HEK293 (cell line): ENCODE data around the gene CARS1.
A peak's percentile ranks its signal among the peaks of the same experiment; 100 is the strongest.

Experiments used
- CTCF ChIA-PET: fragments of 350-600 bp; formaldehyde crosslinking; extraction: SDS; loops from one replicate; lab custom pipeline; 2021; ENCODE audit warnings: antibody characterized with exemption; lab: Yijun Ruan, JAX
- POLR2A ChIA-PET: fragments of 300-600 bp; formaldehyde crosslinking; extraction: SDS; loops from one replicate; lab custom pipeline; 2020; ENCODE audit warnings: antibody characterized with exemption, inconsistent platforms; lab: Yijun Ruan, JAX
- H3K27ac ChIP-seq: fragments of 200-500 bp; sonication (Bioruptor generic); 2 replicates; pipeline ENCODE4 v1.5.1; 2014; ENCODE audit warnings: low read depth, low read length, control low read depth, inconsistent platforms; ENCODE audit errors: extremely low read depth
- H3K36me3 ChIP-seq, 2 experiments: fragments of 200-500 bp in 1 of 2; sonication (Bioruptor generic) in 1 of 2; 1 replicate in 1 of 2; 2 replicates in 1 of 2; pipeline ENCODE4 v1.5.1; 2014 to 2017; ENCODE audit warnings: inconsistent platforms in 2 of 2, low read length in 2 of 2; ENCODE audit not compliant: control insufficient read depth in 2 of 2, insufficient read depth in 1 of 2
- H3K4me1 ChIP-seq: fragments of 200-500 bp; sonication (Bioruptor generic); 2 replicates; pipeline ENCODE4 v1.5.1; 2014; ENCODE audit warnings: mild to moderate bottlenecking, low read length, inconsistent platforms; ENCODE audit not compliant: control insufficient read depth, insufficient read depth
- H3K4me3 ChIP-seq: 2 replicates; pipeline ENCODE4 v1.5.1; 2011; ENCODE audit warnings: low read depth, mild to moderate bottlenecking, control low read depth, low read length, moderate library complexity
- H3K9me3 ChIP-seq: fragments of 200-500 bp; sonication (Bioruptor generic); 2 replicates; pipeline ENCODE4 v1.5.1; 2014; ENCODE audit warnings: low read depth, low read length, inconsistent platforms; ENCODE audit not compliant: control insufficient read depth, insufficient read depth
- FEZF1 ChIP-seq: fragments of 450-650 bp; formaldehyde crosslinking; IDR thresholded peaks from 2 replicates; pipeline ENCODE4 v1.5.1; 2016; ENCODE audit warnings: missing biosample characterization, missing genetic modification characterization
- GLIS1 ChIP-seq: fragments of 450-650 bp; formaldehyde crosslinking; IDR thresholded peaks from 2 replicates; pipeline ENCODE4 v1.5.1; 2016; ENCODE audit warnings: missing biosample characterization, missing genetic modification characterization
- KLF1 ChIP-seq: fragments of 450-650 bp; formaldehyde crosslinking; IDR thresholded peaks from 2 replicates; pipeline ENCODE4 v1.5.1; 2016; ENCODE audit warnings: missing biosample characterization, missing genetic modification characterization
- KLF10 ChIP-seq: fragments of 450-650 bp; IDR thresholded peaks from 2 replicates; pipeline ENCODE4 v1.5.1; 2018; ENCODE audit warnings: missing biosample characterization, mild to moderate bottlenecking, missing genetic modification characterization
- MYNN ChIP-seq: fragments of 450-650 bp; formaldehyde crosslinking; IDR thresholded peaks from 2 replicates; pipeline ENCODE4 v1.5.1; 2016; ENCODE audit warnings: missing biosample characterization, missing genetic modification characterization, borderline replicate concordance
- REPIN1 ChIP-seq: fragments of 450-650 bp; formaldehyde crosslinking; IDR thresholded peaks from 2 replicates; pipeline ENCODE4 v1.5.1; 2017; ENCODE audit warnings: missing biosample characterization, missing genetic modification characterization, low read depth
- ZFP69B ChIP-seq: fragments of 450-650 bp; formaldehyde crosslinking; IDR thresholded peaks from 2 replicates; pipeline ENCODE4 v1.5.1; 2016; ENCODE audit warnings: missing biosample characterization, missing genetic modification characterization
- ZNF174 ChIP-seq: fragments of 450-650 bp; formaldehyde crosslinking; IDR thresholded peaks from 2 replicates; pipeline ENCODE4 v1.5.0; 2017; ENCODE audit warnings: missing biosample characterization, mild to moderate bottlenecking, missing genetic modification characterization
- ZNF2 ChIP-seq: fragments of 450-650 bp; formaldehyde crosslinking; IDR thresholded peaks from 2 replicates; pipeline ENCODE4 v1.5.1; 2016; ENCODE audit warnings: missing biosample characterization, missing genetic modification characterization
- ZNF311 ChIP-seq: fragments of 450-650 bp; formaldehyde crosslinking; IDR thresholded peaks from 2 replicates; pipeline ENCODE4 v1.5.1; 2017; ENCODE audit warnings: missing biosample characterization, missing genetic modification characterization, borderline replicate concordance
- ZNF391 ChIP-seq: fragments of 450-650 bp; formaldehyde crosslinking; IDR thresholded peaks from 2 replicates; pipeline ENCODE4 v1.5.1; 2016; ENCODE audit warnings: low read depth, missing biosample characterization, missing genetic modification characterization, borderline replicate concordance
- ZNF48 ChIP-seq: fragments of 450-650 bp; formaldehyde crosslinking; IDR thresholded peaks from 2 replicates; pipeline ENCODE4 v1.5.1; 2016; ENCODE audit warnings: missing biosample characterization, missing genetic modification characterization
- ZNF571 ChIP-seq: fragments of 450-650 bp; formaldehyde crosslinking; IDR thresholded peaks from 2 replicates; pipeline ENCODE4 v1.5.0; 2017; ENCODE audit warnings: missing biosample characterization, missing genetic modification characterization
- ZNF654 ChIP-seq: fragments of 450-650 bp; formaldehyde crosslinking; IDR thresholded peaks from 2 replicates; pipeline ENCODE4 v1.5.1; 2016; ENCODE audit warnings: low read depth, missing biosample characterization, missing genetic modification characterization
- ZNF768 ChIP-seq: fragments of 450-650 bp; formaldehyde crosslinking; IDR thresholded peaks from 2 replicates; pipeline ENCODE4 v1.5.1; 2018; ENCODE audit warnings: missing biosample characterization, mild to moderate bottlenecking, missing genetic modification characterization
- ZNF791 ChIP-seq: fragments of 450-650 bp; formaldehyde crosslinking; IDR thresholded peaks from 2 replicates; pipeline ENCODE4 v1.5.1; 2016; ENCODE audit warnings: missing biosample characterization, missing genetic modification characterization
- ZSCAN23 ChIP-seq: fragments of 450-650 bp; formaldehyde crosslinking; IDR thresholded peaks from 2 replicates; pipeline ENCODE4 v1.5.1; 2016; ENCODE audit warnings: missing biosample characterization, missing genetic modification characterization
- TF ChIP-seq, protein P1 (sequence below): fragments of 450-650 bp; formaldehyde crosslinking; IDR thresholded peaks from 2 replicates; pipeline ENCODE4 v1.5.1; 2016; ENCODE audit warnings: missing biosample characterization, missing genetic modification characterization
- TF ChIP-seq, protein P2 (sequence below): fragments of 450-650 bp; formaldehyde crosslinking; IDR thresholded peaks from 2 replicates; pipeline ENCODE4 v1.5.1; 2016; ENCODE audit warnings: missing biosample characterization, missing genetic modification characterization
- TF ChIP-seq, protein P3 (sequence below): fragments of 450-650 bp; formaldehyde crosslinking; IDR thresholded peaks from 2 replicates; pipeline ENCODE4 v1.5.1; 2016; ENCODE audit warnings: missing biosample characterization, missing genetic modification characterization

Gene CARS1

DNA sequence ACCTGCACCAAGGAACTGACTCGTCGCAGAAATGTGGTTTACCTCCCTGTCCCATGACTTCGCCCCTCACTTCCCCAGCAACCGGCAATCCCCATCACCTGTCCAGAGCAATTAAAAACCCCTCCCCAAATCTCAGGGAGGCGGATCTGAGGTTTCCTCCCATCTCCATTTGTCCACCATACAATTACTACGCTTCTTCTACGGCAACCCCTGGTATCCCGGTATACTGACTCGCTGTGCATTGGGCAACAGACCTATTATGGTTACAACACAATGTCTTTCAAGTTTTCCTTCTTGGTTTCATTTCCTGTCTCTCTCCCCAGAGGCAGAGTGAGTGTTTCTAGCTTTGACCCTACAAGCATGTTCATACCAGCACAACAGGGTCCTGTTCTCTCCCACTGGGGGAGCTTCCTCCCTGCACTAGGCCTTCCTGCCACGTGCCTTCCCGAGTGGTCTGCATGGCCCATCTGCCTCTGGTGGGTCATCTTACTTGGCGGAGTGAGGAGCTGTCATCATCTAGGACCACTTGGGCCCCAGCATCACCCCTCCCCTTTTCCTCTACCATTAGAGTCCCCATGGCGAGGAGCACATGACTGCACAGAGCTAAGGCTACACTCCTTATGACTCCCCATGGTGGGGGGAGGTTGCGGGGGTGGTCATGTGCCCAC lies 34.8 kb downstream of the CARS1 start:
- Histone ChIP-seq H3K27ac (no peak overlapping the region), H3K9me3 (no peaks in the 10 kb centered on the region), H3K4me3 (no peak overlapping the region)
- TF ChIP-seq ZFP69B (tag by site-specific recombination) (no peak), ZNF391 (tag by site-specific recombination) (no peak), REPIN1 (tag by site-specific recombination) (no peak), ZNF768 (tag by site-specific recombination) (no peak), ZNF2 (no peak), KLF10 (tag by site-specific recombination) (no peak), GLIS1 (tag by site-specific recombination) (no peak), ZNF571 (tag by site-specific recombination) (no peak), KLF1 (tag by site-specific recombination) (no peak), ZNF48 (tag by site-specific recombination) (no peak), ZSCAN23 (tag by site-specific recombination) (no peak)
- TF ChIP-seq, protein P1, sequence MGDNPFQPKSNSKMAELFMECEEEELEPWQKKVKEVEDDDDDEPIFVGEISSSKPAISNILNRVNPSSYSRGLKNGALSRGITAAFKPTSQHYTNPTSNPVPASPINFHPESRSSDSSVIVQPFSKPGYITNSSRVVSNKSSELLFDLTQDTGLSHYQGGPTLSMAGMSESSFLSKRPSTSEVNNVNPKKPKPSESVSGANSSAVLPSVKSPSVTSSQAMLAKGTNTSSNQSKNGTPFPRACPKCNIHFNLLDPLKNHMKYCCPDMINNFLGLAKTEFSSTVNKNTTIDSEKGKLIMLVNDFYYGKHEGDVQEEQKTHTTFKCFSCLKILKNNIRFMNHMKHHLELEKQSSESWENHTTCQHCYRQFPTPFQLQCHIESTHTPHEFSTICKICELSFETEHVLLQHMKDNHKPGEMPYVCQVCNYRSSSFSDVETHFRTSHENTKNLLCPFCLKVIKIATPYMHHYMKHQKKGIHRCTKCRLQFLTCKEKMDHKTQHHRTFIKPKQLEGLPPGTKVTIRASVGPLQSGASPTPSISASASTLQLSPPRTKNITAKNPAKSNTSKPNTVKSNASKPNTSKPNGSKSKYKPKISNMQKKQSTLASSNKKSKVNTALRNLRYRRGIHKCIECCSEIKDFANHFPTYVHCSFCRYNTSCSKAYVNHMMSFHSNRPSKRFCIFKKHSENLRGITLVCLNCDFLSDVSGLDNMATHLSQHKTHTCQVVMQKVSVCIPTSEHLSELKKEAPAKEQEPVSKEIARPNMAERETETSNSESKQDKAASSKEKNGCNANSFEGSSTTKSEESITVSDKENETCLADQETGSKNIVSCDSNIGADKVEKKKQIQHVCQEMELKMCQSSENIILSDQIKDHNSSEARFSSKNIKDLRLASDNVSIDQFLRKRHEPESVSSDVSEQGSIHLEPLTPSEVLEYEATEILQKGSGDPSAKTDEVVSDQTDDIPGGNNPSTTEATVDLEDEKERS, result no peak
- TF ChIP-seq, all 188 proteins: peak for 0
- Histone ChIP-seq H3K36me3 (peaks cover 0 to 74% of the 10 kb centered on the region in 2 experiments; a peak in 1 of 3 replicates), H3K4me1 (no peaks in the 10 kb centered on the region)
- CTCF ChIA-PET, result interaction anchor here (0.6 to 2.0 kb wide), 6 partner anchors 15 to 394 kb away, joined by 3 to 12 read pairs (median 3); no protein-coding TSS in a partner anchor
- POLR2A ChIA-PET, result interaction anchor here (0.9 kb wide), 1 partner anchor 93 kb away, joined by 3 read pairs; the partner anchor contains the start of gene PHLDA2

DNA sequence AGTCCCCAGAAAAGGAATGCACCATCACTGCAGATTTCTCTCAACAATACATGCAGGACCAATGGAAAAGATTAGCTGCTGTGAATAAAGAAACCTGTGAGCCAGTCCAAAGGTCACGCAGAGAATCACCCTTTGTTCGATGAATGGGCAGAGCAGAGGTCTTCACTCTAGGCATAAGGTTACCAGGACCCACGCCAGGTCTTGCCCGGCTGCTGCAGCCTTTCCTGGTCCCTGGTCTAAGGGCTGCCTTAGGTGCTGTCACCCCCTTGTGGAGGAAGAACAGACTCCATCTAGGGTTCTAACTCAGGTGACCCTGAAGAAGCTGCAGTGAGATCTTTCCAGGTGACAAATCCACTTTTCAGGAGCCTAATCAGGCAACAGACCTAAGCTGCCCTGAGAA lies 36.1 kb downstream of the CARS1 start:
- no peak overlapping the region for H3K4me3 ChIP-seq
- H3K4me1 ChIP-seq, result no peaks in the 10 kb centered on the region
- H3K27ac ChIP-seq, result no peak overlapping the region
- ChIA-PET CTCF (interaction anchor here (0.6 to 1.5 kb wide), 9 partner anchors 15 to 490 kb away, joined by 3 to 8 read pairs (median 3); no protein-coding TSS in a partner anchor), POLR2A (interaction anchor here (1.7 kb wide), 1 partner anchor 28 kb away, joined by 3 read pairs; no protein-coding TSS in a partner anchor)
- TF ChIP-seq ZNF174 (tag by site-specific recombination) (no peak), MYNN (no peak), ZNF791 (no peak), ZNF654 (tag by site-specific recombination) (peak; percentile 36), FEZF1 (tag by site-specific recombination) (no peak), ZNF311 (tag by site-specific recombination) (no peak)
- TF ChIP-seq, protein P2, sequence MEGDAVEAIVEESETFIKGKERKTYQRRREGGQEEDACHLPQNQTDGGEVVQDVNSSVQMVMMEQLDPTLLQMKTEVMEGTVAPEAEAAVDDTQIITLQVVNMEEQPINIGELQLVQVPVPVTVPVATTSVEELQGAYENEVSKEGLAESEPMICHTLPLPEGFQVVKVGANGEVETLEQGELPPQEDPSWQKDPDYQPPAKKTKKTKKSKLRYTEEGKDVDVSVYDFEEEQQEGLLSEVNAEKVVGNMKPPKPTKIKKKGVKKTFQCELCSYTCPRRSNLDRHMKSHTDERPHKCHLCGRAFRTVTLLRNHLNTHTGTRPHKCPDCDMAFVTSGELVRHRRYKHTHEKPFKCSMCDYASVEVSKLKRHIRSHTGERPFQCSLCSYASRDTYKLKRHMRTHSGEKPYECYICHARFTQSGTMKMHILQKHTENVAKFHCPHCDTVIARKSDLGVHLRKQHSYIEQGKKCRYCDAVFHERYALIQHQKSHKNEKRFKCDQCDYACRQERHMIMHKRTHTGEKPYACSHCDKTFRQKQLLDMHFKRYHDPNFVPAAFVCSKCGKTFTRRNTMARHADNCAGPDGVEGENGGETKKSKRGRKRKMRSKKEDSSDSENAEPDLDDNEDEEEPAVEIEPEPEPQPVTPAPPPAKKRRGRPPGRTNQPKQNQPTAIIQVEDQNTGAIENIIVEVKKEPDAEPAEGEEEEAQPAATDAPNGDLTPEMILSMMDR (tag by site-specific recombination), result peak; percentile 14; the same call in 1 of the 2 replicates
- TF ChIP-seq, protein P3, sequence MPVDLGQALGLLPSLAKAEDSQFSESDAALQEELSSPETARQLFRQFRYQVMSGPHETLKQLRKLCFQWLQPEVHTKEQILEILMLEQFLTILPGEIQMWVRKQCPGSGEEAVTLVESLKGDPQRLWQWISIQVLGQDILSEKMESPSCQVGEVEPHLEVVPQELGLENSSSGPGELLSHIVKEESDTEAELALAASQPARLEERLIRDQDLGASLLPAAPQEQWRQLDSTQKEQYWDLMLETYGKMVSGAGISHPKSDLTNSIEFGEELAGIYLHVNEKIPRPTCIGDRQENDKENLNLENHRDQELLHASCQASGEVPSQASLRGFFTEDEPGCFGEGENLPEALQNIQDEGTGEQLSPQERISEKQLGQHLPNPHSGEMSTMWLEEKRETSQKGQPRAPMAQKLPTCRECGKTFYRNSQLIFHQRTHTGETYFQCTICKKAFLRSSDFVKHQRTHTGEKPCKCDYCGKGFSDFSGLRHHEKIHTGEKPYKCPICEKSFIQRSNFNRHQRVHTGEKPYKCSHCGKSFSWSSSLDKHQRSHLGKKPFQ (tag by site-specific recombination), result no peak
- H3K9me3 ChIP-seq, result no peaks in the 10 kb centered on the region
- H3K36me3 ChIP-seq, result peaks cover 0 to 75% of the 10 kb centered on the region in 2 experiments; a peak in 1 of 3 replicates
